Measurements from ENCODE around the gene CDH12.

The CDH12 gene

DNA sequence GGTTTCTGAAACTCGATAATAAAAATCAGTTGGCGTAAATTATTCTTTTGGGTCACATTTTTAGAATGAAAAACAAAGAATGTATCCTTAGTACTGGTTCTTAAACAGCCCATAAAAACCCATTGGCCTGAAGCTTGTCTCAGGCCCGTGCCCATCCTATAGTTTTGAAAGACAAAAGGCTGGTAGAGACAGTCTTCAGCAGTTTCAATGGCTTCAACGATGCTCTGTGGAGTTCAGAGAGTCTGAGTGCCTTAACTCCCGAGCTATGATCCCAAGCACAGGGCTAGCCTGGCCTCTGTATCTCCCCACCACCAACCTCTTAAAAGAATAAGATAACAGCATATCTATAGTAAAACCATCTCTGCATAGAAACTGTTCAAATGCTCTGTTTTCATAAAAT is 595.0 kb downstream of the CDH12 start:
- TF ChIP-seq, protein P1, sequence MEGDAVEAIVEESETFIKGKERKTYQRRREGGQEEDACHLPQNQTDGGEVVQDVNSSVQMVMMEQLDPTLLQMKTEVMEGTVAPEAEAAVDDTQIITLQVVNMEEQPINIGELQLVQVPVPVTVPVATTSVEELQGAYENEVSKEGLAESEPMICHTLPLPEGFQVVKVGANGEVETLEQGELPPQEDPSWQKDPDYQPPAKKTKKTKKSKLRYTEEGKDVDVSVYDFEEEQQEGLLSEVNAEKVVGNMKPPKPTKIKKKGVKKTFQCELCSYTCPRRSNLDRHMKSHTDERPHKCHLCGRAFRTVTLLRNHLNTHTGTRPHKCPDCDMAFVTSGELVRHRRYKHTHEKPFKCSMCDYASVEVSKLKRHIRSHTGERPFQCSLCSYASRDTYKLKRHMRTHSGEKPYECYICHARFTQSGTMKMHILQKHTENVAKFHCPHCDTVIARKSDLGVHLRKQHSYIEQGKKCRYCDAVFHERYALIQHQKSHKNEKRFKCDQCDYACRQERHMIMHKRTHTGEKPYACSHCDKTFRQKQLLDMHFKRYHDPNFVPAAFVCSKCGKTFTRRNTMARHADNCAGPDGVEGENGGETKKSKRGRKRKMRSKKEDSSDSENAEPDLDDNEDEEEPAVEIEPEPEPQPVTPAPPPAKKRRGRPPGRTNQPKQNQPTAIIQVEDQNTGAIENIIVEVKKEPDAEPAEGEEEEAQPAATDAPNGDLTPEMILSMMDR (conservative IDR thresholded peaks at IDR 0.05; ENCODE audit: low read depth, low read length), result no peak
- DNase-seq (ENCODE audit: low read depth), result no peak
- H3K4me3 ChIP-seq (ENCODE audit: low read depth, low read length), result no peak overlapping the region

DNA sequence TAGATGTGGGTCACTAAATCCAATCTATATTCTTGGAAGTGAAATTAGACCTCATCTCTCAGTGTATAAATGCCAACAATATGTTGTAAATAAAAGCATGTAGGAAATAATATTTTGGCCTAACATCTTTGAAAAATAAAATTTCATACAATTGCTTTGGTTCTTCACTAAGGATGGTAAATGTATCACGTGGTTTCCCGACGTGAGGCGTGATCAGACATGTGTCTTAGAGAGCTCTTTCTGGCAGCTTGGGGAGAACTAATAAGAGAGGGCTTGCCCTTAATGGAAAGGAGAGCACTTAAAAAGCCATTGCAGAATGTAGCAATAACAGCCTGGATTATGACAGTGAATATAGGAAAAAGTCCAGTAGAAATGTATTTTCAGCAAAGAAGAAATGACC is 602.6 kb downstream of the CDH12 start:
- H3K4me3 ChIP-seq (ENCODE audit: low read depth, low read length), result no peak overlapping the region
- TF ChIP-seq, protein P1 (conservative IDR thresholded peaks at IDR 0.05; ENCODE audit: low read depth, low read length), result no peak
- no peak for DNase-seq (ENCODE audit: low read depth)

DNA sequence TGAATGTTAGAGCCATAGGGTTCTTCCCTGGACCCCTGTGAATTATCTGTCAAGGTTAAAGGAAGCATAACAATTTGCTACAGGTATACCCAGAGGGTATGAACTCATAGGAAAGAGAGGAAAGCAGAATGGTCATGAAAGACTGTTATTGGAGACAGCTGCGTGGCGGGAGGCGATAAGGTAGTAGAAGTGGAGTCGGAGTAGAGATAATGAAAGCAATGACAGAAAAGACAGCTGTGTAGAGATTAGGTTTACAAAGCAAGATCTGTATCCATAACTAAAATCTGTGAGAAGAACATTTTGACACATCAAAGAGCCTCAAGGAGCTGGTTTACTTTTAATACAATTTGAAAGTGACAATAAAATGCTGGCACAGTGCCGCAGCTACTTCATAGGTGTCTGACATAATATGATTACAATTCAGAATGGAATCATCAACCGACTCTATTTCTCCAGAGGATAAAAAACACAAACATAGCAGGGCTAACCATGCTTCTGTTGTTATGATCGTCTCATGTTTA is 603.9 kb downstream of the CDH12 start:
- no peak for DNase-seq (ENCODE audit: low read depth)
- TF ChIP-seq, protein P1 (conservative IDR thresholded peaks at IDR 0.05; ENCODE audit: low read depth, low read length), result no peak
- H3K4me3 ChIP-seq (ENCODE audit: low read depth, low read length), result no peak overlapping the region

DNA sequence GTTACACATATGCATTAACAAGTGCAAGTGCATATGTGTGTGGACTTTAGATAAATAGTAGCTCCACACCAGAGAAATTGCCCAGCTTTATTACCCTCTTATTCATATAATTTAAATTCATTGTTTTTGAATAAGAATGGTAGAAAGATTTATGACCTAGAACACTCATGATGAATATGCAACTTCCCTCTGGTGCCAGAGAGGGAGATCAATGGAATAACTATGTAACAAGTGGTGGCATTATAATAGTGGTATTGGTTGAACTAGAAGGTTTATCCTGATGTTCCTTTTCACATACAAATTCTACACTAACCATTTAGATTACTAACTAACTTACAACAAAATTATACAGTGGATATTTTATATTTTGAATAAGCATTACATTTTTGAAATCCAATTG is 607.4 kb downstream of the CDH12 start:
- no peak for DNase-seq (ENCODE audit: low read depth)
- TF ChIP-seq, protein P1 (conservative IDR thresholded peaks at IDR 0.05; ENCODE audit: low read depth, low read length), result no peak
- H3K4me3 ChIP-seq (ENCODE audit: low read depth, low read length), result no peak overlapping the region

DNA sequence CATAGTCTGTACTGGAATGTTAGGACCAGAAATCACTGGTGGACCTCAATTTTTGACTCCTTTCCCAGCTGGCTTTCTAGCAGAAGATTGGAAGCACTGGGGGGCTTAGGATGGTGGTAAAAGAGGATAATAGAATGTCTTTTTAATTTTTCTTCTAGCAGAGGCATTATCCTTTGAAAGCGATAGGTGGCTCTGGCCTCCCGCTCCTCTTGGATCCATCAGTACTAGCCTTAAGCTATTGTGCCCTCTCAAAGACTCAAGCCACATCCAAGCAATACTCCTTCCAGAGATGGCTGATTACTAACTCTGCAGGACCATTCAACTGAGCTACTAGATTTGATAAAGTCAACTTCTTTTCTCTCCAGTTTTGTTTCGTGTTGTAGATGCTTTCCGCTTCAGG is 610.6 kb downstream of the CDH12 start:
- no peak for DNase-seq (ENCODE audit: low read depth)
- H3K4me3 ChIP-seq (ENCODE audit: low read depth, low read length), result no peak overlapping the region
- TF ChIP-seq, protein P1 (conservative IDR thresholded peaks at IDR 0.05; ENCODE audit: low read depth, low read length), result no peak

DNA sequence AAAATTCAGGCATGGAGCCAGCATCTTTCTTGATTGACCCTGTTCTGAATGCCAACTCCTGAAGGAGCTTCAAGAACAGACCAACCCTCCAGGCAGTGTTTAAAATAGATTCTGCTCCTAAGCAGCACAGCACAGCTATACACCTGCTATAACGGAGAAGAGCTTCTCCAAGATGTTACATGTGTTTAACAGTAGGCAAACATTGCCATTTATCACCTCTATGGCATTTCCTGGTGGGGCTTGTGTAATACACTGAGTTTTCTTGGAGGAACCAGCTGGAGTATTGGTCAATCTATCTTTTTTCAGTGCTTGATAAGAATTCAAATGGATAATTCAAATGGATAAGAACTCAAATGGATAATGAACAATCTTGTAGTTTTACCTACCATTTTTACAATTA is 615.1 kb downstream of the CDH12 start:
- no peak overlapping the region for H3K4me3 ChIP-seq (ENCODE audit: low read depth, low read length)
- TF ChIP-seq, protein P1 (conservative IDR thresholded peaks at IDR 0.05; ENCODE audit: low read depth, low read length), result no peak
- DNase-seq (ENCODE audit: low read depth), result no peak

DNA sequence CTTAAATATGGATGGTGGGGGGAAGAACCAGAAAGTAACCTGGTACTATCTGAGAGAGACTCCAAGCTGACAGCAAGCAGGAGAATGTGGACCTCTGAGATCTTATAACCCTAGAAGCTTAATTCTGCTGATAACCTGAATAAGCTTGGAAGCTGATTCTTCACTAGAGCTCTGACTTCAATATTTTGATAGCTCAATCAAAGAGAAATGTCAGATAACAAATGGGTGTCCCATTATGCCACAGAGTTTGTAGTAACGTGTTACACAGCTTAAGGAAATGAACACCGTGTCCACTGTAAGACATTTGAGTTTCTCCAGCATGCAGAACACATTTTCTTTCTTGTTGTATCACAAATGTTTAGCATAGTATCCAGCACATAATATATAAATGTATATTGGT is 626.7 kb downstream of the CDH12 start:
- DNase-seq (ENCODE audit: low read depth), result no peak
- H3K4me3 ChIP-seq (ENCODE audit: low read depth, low read length), result no peak overlapping the region

More for the DNA sequence above, 626.7 kb downstream of the CDH12 start:
- TF ChIP-seq, protein P1 (conservative IDR thresholded peaks at IDR 0.05; ENCODE audit: low read depth, low read length), result no peak
